GM12892 (cell line): ENCODE measurements around the gene KCNQ1OT1.

Source experiments
- DNase-seq: peaks from one replicate; pipeline ENCODE4 v3.0.0; 2011; ENCODE audit not compliant: insufficient read length
- FAIRE-seq: peaks from 2 replicates; lab custom pipeline; 2011; peaks lifted over from hg19 to GRCh38; lab: Jason Lieb, UNC
- POLR2A ChIP-seq: IDR thresholded peaks from 2 replicates; pipeline ENCODE4 v1.6.1; 2011; ENCODE audit warnings: low read depth, low read length, control low read depth
- POLR2AphosphoS5 ChIP-seq: IDR thresholded peaks from 2 replicates; pipeline ENCODE4 v1.6.1; 2011; ENCODE audit warnings: low read depth, low read length, control low read depth
- TAF1 ChIP-seq: IDR thresholded peaks from 2 replicates; pipeline ENCODE4 v1.6.1; 2011; ENCODE audit warnings: low read depth, mild to moderate bottlenecking, control low read depth, low read length, borderline replicate concordance

The KCNQ1OT1 gene

GRCh38 chr11:2694995-2695939, 4.5 kb downstream of the KCNQ1OT1 start:
- TF ChIP-seq POLR2AphosphoS5 (no peak), TAF1 (no peak), POLR2A (no peak)
- DNase-seq: no peak
- peak; percentile 27 for FAIRE-seq

GRCh38 chr11:2694495-2694894, 5.3 kb downstream of the KCNQ1OT1 start:
- DNase-seq (no peak), FAIRE-seq (peak; percentile 66)
- no peak for TF ChIP-seq TAF1
- TF ChIP-seq POLR2A: no peak
- no peak for TF ChIP-seq POLR2AphosphoS5

GRCh38 chr11:2693271-2694261, 6.2 kb downstream of the KCNQ1OT1 start:
- no peak for TF ChIP-seq POLR2AphosphoS5
- TF ChIP-seq TAF1: no peak
- FAIRE-seq: peak; percentile 33
- DNase-seq: no peak

GRCh38 chr11:2691991-2692875, 7.6 kb downstream of the KCNQ1OT1 start:
- no peak for DNase-seq

GRCh38 chr11:2691355-2691761, 8.4 kb downstream of the KCNQ1OT1 start:
- FAIRE-seq (no peak), DNase-seq (no peak)
- no peak for TF ChIP-seq POLR2AphosphoS5
- no peak for TF ChIP-seq TAF1
- no peak for TF ChIP-seq POLR2A

More at GRCh38 chr11:2691991-2692875, 7.6 kb downstream of the KCNQ1OT1 start:
- TF ChIP-seq POLR2A (no peak), POLR2AphosphoS5 (no peak), TAF1 (no peak)
- FAIRE-seq: peak; percentile 30

- TF ChIP-seq POLR2AphosphoS5 (no peak), POLR2A (no peak), TAF1 (no peak)
- FAIRE-seq (no peak), DNase-seq (no peak)
Measured at GRCh38 chr11:2690596-2691354, 9.0 kb downstream of the KCNQ1OT1 start.

GRCh38 chr11:2689651-2690575, 9.9 kb downstream of the KCNQ1OT1 start:
- no peak for FAIRE-seq

GRCh38 chr11:2688381-2689231, 11.2 kb downstream of the KCNQ1OT1 start:
- TF ChIP-seq POLR2A (no peak), POLR2AphosphoS5 (no peak)
- DNase-seq (no peak), FAIRE-seq (no peak)

More at GRCh38 chr11:2689651-2690575, 9.9 kb downstream of the KCNQ1OT1 start:
- no peak for DNase-seq
- TF ChIP-seq POLR2AphosphoS5: no peak
- no peak for TF ChIP-seq TAF1
- no peak for TF ChIP-seq POLR2A
